NCI-H510A (cell line): ENCODE data around the gene OSBPL10.
"Not testable (repeated sequence)": the region's sequence is repeated elsewhere in the genome, so short reads cannot be mapped to it uniquely, and the experiment has no call there.

Source experiments
- DNase-seq: peaks from one replicate; lab custom pipeline; 2025; lab: John Stamatoyannopoulos, UW

The OSBPL10 gene

GRCh38 chr3:31890742-31891469 lies 90.2 kb downstream of the OSBPL10 start:
- no peak for DNase-seq

GRCh38 chr3:31890007-31890406 lies 91.1 kb downstream of the OSBPL10 start:
- DNase-seq = no peak

GRCh38 chr3:31885235-31885634 lies 95.8 kb downstream of the OSBPL10 start:
- DNase-seq = no peak

- DNase-seq = no peak
Observed at GRCh38 chr3:31884251-31884650, 96.8 kb downstream of the OSBPL10 start.

- DNase-seq = peak; percentile 28
Observed at GRCh38 chr3:31882895-31883294, 98.2 kb downstream of the OSBPL10 start.

GRCh38 chr3:31882431-31882830 lies 98.6 kb downstream of the OSBPL10 start:
- no peak for DNase-seq

- no peak for DNase-seq
Observed at GRCh38 chr3:31880482-31881078, 100.5 kb downstream of the OSBPL10 start.

- DNase-seq = no peak
Observed at GRCh38 chr3:31880020-31880419, 101.0 kb downstream of the OSBPL10 start.

- DNase-seq = no peak
Observed at GRCh38 chr3:31879365-31879764, 101.7 kb downstream of the OSBPL10 start.

GRCh38 chr3:31878231-31878838 lies 102.7 kb downstream of the OSBPL10 start:
- no peak for DNase-seq

- no peak for DNase-seq
Observed at GRCh38 chr3:31876331-31876730, 104.7 kb downstream of the OSBPL10 start.

GRCh38 chr3:31875437-31875836 lies 105.6 kb downstream of the OSBPL10 start:
- DNase-seq = no peak

- DNase-seq = no peak
Observed at GRCh38 chr3:31873254-31873820, 107.7 kb downstream of the OSBPL10 start.

- DNase-seq = no peak
Observed at GRCh38 chr3:31871939-31872507, 109.0 kb downstream of the OSBPL10 start.

- DNase-seq = not testable (repeated sequence)
Observed at GRCh38 chr3:31870111-31870510, 111.0 kb downstream of the OSBPL10 start.

- DNase-seq = no peak
Observed at GRCh38 chr3:31868236-31868635, 112.8 kb downstream of the OSBPL10 start.

GRCh38 chr3:31862666-31863279 lies 118.3 kb downstream of the OSBPL10 start:
- no peak for DNase-seq

GRCh38 chr3:31861826-31862225 lies 119.2 kb downstream of the OSBPL10 start:
- no peak for DNase-seq

GRCh38 chr3:31860642-31861041 lies 120.4 kb downstream of the OSBPL10 start:
- not testable (repeated sequence) for DNase-seq

- no peak for DNase-seq
Observed at GRCh38 chr3:31859245-31859644, 121.8 kb downstream of the OSBPL10 start.

GRCh38 chr3:31858439-31858838 lies 122.6 kb downstream of the OSBPL10 start:
- no peak for DNase-seq

GRCh38 chr3:31853580-31853979 lies 127.5 kb downstream of the OSBPL10 start:
- no peak for DNase-seq
